NCI-H345 (cell line): ENCODE results near the gene STRAP.

ENCODE experiments used
- DNase-seq: peaks from one replicate; lab custom pipeline; 2025; lab: John Stamatoyannopoulos, UW

The STRAP gene, protein sequence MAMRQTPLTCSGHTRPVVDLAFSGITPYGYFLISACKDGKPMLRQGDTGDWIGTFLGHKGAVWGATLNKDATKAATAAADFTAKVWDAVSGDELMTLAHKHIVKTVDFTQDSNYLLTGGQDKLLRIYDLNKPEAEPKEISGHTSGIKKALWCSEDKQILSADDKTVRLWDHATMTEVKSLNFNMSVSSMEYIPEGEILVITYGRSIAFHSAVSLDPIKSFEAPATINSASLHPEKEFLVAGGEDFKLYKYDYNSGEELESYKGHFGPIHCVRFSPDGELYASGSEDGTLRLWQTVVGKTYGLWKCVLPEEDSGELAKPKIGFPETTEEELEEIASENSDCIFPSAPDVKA

DNA sequence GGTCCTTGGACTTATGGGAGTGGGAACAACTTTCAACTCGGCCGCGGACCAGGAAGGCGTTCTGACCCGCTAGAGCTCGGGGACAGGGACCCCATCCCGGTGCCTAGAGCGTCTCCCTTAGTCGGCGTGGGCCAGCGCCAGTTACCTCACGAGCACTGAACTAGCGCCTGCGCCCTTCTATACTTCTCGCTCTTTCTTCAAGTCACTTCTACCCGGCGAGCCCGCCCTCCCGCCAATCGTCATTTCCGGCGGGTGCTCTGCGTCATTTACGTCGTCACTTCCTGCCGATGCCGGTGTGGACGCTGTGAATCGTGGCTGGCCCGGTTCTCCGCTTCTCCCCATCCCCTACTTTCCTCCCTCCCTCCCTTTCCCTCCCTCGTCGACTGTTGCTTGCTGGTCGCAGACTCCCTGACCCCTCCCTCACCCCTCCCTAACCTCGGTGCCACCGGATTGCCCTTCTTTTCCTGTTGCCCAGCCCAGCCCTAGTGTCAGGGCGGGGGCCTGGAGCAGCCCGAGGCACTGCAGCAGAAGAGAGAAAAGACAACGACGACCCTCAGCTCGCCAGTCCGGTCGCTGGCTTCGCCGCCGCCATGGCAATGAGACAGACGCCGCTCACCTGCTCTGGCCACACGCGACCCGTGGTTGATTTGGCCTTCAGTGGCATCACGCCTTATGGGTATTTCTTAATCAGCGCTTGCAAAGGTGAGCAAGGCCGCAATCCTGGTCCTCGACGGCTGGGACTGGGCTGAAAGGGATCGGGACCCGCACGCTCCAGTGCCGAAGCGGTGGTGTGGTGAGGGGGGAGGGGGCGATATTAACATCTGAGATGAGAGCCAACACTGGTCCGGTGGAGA is at the start of gene STRAP:
STRAP (plus strand) TSS at position 270 of the 854 bp plus-strand sequence; CDS start at position 591, 321 bp downstream.
- DNase-seq, result peak; percentile 98

DNA sequence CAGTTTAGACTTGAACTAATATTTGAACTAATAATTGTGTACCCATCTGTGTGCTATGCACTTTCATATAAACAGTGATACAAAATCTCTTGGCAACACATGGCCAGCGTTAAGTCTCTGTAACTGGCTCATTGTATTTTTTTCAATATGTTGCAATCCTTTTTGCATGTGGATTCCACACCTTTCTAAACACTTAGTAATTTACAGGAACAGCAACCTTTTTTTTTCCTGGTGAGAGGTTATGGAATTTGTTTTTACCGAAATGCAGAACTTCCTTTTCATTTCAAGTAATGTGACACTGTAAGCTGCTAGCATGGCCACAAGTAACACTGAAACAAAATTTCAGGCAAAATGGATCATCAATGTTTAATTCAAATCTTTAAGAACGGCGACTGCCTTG is 47.6 kb upstream of the STRAP start:
- DNase-seq, result no peak

DNA sequence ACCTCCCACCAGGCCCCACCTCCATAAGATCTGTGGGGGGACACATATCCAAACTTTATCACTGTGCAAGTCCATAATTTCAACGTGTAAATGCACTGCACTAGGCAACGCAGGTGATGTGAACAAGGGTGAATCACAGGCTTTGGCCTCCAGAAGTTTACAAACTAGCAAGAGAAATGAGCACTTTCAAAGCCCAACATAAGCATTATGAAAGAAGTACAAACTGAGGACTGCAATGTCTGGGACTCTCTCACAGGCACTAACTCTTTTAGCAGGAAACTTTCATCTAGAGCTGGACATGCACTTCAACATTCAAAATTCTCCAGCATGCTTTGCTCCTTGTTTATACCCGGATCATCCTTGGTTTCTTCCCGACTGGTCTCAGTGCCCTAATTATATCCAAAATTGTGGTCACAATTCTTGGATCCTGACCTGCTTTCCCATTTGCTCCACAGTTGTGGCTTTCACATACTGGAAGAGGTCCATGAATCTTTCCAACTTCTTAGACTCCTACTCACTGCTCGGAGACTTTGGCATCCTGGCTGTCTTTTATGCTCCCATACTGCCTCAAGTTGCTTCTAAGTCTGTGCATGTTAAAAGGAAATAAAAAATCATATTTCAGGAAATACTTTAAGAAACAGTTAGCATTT is 44.9 kb upstream of the STRAP start:
- DNase-seq, result no peak

DNA sequence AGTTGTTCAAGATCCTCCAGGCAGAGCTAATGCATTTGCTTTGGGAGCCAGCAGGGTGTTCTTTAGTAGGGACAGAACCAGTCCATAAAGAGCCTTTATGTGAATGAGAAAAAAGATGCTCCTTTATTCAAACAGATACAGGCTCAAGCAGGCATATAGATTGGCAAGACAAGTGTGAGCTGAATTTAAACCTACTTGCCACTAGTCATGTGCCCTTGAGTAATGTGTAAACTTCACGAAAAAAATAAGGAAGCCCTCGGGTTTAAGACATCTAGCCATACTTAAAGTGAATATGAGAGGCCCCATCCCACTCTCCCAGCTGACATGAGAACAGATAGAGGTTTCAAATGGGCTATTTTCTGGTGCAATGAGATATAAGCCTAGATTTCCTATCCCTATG is 43.1 kb upstream of the STRAP start:
- no peak for DNase-seq

DNA sequence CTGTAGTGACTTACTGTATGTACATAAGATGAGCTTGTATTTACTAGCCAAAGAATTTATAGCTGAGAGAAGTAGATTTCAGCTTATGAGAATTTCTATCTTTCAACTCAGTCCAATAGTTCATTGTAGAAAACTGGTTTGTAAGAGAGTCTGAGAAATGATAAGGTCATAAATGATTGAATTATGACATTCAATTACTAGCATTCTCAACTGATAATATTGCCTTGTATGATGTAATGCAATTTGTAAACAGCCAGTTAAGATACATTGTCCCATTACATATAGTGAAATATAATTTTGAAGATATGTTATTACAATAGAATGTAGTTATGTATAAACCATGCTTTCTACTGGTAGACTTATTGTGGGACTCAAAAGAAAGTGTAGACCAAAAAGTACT is 42.5 kb upstream of the STRAP start:
- DNase-seq, result no peak

DNA sequence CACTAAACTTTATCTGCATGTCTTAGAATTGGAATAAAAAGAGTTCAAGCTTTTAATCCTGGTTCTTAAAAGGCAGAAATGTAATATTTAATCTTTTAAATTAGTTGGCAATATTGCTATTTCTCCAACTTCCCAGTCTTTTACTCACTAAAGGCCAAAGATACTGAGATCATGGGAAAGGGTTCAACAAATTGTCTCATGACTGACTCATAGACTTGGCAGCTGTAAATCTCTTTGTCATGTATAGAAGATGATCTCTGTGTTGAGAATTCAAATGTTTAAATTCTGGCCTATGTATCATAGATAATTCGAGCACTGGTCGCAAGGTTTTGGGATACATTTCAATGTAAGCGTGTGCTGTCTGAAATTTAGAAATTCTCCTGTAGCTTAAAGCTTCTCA is 40.1 kb upstream of the STRAP start:
- DNase-seq, result no peak

DNA sequence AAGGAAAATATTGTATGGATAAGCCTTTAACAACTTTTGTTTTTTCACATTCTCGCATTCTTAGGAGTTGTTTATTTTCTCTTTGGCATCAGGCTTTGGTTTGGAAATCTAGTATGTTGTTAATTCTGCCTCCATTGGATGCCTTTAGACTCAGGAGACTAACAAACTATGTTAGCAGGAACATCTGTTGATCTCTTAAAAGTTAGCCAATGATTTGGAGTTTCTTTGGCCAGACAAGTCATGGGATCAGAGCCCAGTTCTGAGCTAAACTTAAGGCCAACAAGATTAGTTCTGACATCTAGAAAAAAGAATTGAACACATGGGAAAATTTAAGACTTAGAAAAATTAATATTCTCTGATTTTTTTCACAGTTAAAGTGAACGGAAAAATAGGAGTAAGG is 35.3 kb upstream of the STRAP start:
- no peak for DNase-seq

DNA sequence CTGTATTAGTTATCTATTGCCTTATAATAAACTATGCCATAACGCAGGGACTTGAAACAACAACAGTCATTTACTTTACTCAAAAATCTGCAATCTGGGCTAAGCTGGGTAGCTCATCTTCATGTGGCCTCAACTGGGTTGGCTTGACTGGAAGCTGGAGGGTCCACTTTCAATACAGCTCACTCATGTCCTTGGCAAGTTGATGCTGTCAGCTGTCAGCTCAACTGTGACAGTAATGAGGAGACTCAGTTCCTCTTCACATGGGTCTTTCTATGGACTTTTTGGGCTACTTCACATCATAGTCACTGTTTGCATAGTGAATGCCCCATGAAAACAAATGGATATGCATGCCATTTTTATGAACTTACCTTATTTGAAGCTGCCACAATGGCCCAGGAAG is 33.6 kb upstream of the STRAP start:
- no peak for DNase-seq

DNA sequence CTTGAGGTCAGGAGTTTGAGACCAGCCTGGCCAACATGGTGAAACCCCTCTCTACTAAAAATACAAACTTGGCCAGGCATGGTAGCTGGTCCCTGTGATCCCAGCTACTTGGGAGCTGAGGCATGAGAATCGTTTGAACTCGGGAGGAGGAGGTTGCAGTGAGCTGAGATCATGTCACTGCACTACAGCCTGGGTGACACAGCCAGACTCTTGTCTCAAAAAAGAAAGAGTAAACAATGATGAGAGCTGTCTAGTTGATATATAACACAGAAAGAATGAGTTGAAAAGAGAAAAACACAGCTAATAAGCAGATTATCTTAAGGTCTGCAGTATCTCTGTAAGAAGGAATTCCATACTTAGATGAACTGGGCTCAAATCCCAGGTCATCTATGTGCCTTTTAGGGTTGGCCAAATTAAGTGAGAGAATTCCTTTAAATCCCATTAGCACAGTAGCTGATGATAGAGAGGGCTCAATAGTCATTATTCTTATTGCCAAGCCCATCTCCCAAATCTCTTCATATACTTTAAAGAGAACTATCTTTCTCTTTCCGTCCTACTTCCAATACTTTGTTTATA is 31.1 kb upstream of the STRAP start:
- DNase-seq, result no peak

DNA sequence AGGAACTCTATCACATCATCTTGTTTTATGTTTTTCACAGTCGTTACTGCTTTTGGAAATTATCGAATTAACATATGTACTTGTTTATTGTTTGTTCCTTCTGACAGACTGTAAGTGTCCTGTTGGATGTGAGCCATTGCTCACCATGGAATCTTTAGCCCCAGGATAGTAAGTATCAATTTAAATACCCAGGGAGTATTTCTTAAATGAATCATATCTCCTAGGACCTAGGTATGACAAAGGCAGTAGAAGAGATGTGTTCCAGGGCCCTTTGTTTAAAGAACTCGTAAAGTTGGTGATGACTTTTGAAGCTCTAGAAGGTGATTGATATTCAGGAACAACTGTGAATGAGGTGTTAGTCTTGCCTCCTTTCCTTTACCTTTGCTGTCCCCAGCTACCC is 30.3 kb upstream of the STRAP start:
- DNase-seq, result no peak

DNA sequence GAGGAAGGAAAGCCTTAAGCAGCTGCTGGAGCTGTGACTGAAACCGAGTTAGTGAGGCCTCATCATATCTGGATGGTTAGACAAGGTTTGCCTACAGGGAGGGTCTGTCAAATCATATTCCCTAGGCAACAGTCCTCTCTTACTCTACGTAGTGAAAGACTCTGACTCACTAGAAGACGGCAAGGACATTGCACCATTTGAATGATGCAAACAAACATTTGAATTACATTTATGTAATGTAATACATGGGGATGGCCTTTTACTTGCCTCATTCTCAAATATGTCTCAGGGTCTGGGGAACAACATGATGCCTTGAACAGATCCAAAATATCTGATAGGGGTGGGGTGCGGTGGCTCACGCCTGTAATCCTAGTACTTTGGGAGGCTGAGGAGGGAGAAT is 29.8 kb upstream of the STRAP start:
- DNase-seq, result no peak

DNA sequence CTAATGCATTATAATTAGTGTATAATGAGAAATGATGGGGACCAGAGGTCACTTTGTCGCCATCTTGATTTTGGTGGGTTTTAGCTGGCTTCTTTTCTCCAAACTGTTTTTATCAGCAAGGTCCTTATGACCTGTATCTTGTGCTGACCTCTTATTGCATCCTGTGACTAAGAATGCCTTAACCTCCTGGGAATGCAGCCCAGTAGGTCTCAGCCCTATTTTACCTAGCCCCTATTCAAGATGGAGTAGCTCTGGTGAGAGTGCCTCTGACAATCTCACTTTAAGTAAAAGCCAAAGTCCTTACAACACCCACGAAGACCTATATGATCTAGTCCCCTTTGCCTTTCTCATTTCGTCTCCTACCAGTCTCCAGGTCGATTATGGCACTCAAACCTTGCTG is 28.3 kb upstream of the STRAP start:
- no peak for DNase-seq

DNA sequence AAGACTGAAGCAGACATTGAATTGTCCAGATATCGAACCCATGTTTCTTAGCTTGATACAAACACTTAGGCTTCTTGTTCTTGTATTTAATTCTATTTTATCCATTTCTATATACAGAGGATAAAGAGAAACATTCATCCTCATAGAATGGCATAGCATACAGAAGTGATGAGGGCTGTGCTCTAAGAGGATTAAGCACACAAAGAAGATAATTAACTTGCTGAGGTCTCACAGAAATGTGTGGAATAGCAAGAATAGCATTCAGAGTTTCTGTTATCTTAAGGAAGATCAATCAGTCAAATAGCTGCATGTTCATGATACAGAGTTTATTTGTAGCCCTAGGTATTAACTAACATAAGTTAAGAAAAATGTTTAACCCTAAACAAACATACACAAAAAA is 27.3 kb upstream of the STRAP start:
- DNase-seq, result no peak

DNA sequence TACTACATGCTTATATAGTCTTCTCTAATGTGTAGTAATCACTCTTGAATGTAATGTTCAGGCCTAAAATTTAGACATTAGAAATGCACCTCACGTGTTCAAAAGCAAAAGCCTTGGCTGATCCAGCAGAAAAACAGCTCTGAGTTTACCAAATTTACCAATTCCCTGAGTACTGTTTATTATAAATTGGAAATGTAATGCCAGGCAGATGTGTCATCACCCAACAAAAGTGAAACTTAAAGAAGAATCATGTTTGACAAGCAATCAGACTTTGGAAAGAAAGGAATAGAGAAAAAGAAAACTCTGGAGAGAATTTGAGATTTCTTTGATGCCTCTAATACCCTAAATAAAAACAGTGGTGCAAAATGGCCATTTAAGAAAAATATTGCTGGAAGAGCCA is 26.5 kb upstream of the STRAP start:
- DNase-seq, result no peak

DNA sequence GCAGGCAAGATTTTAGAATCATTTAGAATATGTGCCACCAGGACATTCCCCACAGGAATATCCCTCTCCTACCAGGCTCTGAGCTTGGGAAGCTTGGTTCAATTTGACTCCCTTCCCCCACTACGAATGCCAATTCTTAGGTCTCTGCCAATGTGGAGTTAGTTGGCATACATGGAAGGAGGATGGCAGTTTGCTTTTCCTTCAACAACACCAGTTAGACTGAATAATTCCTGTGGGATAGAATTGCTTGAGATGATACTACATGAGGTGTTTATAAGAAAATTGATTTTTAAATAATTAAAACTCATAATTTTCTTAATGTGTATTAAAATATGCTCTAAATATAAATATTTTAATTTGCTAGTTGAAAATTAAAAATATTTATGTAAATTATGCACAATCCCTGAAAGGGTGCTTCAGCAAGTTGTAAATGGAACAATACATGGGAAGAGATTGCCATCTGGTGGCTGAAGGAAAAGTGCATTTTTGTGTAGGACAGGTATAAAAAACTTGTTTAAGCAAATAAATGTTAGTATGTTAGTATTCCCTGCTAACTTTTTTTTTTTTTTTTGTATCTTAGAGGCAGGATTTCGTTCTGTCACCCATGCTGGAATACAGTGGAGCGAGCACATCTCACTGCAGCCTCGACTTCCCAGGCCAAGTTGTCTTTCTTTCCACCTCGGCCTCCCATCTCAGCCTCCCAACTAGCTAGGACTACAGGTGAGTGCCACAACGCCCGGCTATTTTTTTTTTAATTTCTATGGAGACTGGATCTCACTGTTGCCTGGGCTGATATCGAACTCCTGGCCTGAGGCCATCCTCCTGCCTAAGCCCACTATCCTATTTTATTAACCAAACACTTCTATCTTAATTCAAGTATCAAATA is 25.8 kb upstream of the STRAP start:
- DNase-seq, result peak; percentile 64

DNA sequence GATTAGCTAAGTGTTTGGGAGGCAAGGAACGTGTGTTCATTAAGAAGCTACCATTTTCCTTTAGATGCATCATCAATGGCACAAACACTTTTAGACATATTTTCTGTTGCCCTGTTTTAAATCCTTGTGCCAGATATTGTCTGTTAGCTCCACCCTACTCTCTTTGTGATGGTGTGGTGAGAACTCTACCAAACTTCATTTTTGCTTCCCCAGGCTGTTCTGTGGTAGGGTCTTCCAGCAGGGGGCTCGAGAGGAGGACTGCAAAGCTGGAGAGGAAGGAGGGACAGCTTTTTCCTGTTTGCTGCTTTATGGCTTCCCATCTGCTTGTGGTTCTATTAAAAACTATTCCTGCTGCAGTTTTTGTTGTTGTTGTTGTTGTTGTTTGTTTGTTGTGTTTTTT is 23.8 kb upstream of the STRAP start:
- DNase-seq, result no peak

DNA sequence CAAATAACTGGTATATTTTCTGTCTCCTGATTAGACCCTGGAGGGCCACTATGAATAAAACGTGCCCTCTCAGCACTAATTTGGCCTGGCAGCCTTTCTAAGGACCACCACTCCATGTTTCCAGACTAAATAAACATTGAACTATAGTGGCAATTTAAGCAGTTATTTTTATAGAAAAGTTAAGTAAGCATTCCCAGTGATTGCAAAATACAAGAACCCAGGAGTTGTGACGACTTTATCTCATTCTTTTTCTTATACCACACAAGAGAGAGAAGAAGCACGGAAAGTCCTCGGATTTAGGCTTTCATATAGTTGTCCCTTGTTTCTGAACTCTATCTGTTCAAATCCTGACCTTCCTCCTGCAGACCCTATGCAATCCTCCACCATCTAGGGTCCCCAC is 23.1 kb upstream of the STRAP start:
- DNase-seq, result no peak

DNA sequence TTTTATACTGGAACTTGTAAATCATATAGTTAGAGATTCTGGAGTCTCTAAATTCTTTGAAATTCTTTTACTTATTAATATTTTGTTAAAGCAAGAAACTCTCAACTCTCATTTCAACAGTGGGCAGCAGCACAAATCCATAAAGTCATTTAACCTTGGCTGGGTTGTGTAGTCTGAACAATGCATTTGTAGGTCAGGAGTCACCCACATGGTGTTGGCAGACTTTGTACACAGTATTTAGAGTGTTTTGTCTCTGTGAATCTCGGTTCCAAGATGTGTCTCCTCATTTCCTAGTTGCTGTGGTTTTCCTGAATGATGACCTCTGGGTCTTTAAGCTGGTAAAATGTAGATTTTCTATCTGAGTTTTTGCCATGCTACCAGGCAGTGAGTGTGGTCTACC is 20.8 kb upstream of the STRAP start:
- DNase-seq, result no peak

DNA sequence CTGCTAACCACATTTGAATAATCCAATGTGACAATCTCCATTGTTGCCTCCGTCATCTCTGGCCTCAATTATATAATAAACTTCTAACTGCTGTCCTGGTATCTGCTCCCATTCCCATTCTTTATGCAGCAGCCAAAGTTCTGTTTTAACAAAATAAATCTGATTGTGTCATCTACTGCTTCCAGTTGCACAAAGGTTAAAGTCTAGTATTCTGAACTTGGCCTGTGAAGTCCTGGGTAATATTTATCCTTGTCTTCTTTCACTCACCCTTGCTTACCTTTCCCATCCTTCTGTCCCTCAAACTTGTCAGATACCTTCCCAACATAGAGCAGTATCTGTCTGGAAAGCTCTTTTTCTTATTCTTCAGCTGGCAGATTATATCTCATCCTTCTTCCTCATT is 19.3 kb upstream of the STRAP start:
- DNase-seq, result no peak

DNA sequence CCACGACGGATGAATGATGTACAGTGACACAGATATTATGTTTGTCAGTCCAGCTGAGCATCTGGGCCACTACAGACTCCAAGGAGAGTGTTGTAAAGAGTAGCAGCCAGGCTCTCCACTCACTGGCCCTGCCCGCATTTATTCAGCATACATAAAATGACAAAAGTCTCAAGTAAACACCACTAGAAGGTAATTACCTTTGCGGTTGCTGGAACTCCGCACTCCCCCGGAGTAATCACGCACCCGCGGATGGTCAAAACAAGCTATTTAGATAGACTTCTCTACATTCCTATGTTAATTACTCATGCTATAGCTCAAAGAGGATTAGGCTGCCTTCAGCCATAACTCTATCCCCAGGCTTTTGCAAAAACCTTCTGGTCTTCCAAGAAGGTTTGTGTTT is 18.8 kb upstream of the STRAP start:
- DNase-seq, result no peak

DNA sequence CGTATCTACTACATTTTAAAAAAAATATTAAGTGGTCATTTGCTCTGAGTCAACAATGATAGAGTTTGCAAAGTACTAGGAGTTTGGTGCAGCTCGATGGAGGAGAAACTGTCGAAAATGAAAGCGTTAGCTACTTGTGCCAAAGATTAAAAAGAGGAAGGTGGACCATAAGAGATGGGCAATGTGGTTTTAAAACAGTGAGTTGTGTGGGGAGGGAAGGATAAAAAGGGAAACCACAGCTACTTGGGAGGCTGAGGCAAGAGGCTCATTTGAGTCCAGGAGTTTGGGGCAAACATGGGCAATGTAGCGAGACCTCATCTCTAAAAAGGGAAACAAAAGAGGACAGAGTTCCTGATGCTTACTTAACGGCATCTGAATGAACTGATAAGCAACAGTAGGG is 18.2 kb upstream of the STRAP start:
- DNase-seq, result no peak

DNA sequence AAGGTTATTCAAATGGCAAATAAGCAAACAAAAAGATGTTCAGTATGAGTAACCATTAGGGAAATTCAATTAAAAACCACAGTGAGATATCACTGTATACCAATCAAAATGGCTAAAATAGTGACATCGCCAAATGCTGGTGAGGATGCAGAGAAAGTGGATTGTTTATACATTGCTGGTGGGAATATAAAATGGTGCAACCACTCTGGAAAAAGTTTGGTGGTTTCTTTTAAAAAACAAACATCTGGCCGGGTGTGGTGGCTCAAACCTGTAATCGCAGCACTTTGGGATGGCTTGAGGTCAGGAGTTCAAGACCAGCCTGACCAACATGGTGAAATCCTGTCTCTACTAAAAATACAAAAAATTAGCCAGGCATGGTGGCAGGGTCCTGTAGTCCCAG is 14.0 kb upstream of the STRAP start:
- DNase-seq, result no peak
